CD4-positive, alpha-beta T cell treated with Interleukin-15 for 1 hour (primary cell): ENCODE results near the gene RNF20.
"Not testable (repeated sequence)": the region's sequence is repeated elsewhere in the genome, so short reads cannot be mapped to it uniquely, and the experiment has no call there.

ENCODE experiments used
- DNase-seq: peaks from one replicate; pipeline ENCODE4 v3.0.0-alpha.2; 2020

Gene RNF20

GRCh38 chr9:101540069-101540468, 6.4 kb downstream of the RNF20 start:
- DNase-seq, result no peak

GRCh38 chr9:101543098-101543735, 9.6 kb downstream of the RNF20 start:
- no peak for DNase-seq

GRCh38 chr9:101549472-101550098, 15.9 kb downstream of the RNF20 start:
- DNase-seq, result not testable (repeated sequence)

GRCh38 chr9:101561740-101562139, 28.1 kb downstream of the RNF20 start:
- no peak for DNase-seq

GRCh38 chr9:101562966-101563365, 29.3 kb downstream of the RNF20 start:
- no peak for DNase-seq

- no peak for DNase-seq
Measured at GRCh38 chr9:101564252-101564651, 30.6 kb downstream of the RNF20 start.

GRCh38 chr9:101566904-101567724, 33.5 kb downstream of the RNF20 start:
- DNase-seq, result no peak

GRCh38 chr9:101567725-101568350, 34.2 kb downstream of the RNF20 start:
- DNase-seq, result no peak

GRCh38 chr9:101569741-101570501, 36.3 kb downstream of the RNF20 start:
- DNase-seq, result no peak

- no peak for DNase-seq
Measured at GRCh38 chr9:101571114-101571513, 37.5 kb downstream of the RNF20 start.

- DNase-seq, result no peak
Measured at GRCh38 chr9:101572316-101572715, 38.7 kb downstream of the RNF20 start.

- DNase-seq, result no peak
Measured at GRCh38 chr9:101574731-101575333, 41.2 kb downstream of the RNF20 start.

- DNase-seq, result peak; percentile 26
Measured at GRCh38 chr9:101578378-101578777, 44.7 kb downstream of the RNF20 start.

GRCh38 chr9:101579711-101580545, 46.3 kb downstream of the RNF20 start:
- DNase-seq, result peak; percentile 17

- no peak for DNase-seq
Measured at GRCh38 chr9:101582553-101582952, 48.9 kb downstream of the RNF20 start.

GRCh38 chr9:101585740-101586139, 52.1 kb downstream of the RNF20 start:
- peak; percentile 22 for DNase-seq

GRCh38 chr9:101586651-101587050, 53.0 kb downstream of the RNF20 start:
- no peak for DNase-seq

- no peak for DNase-seq
Measured at GRCh38 chr9:101587332-101588043, 53.8 kb downstream of the RNF20 start.

- DNase-seq, result not testable (repeated sequence)
Measured at GRCh38 chr9:101590074-101590473, 56.4 kb downstream of the RNF20 start.

- DNase-seq, result no peak
Measured at GRCh38 chr9:101590901-101591300, 57.2 kb downstream of the RNF20 start.
